HG03575 (cell line): Measurements from ENCODE around the gene VIPR1.

Experiments
- ATAC-seq: cut with Tn5 transposase; IDR thresholded peaks from one replicate; pipeline ENCODE4 v1.9.1; 2021; ENCODE audit not compliant: unreplicated experiment, insufficient number of reproducible peaks, low FRiP score; ENCODE audit errors: extremely low read depth

Gene VIPR1

DNA sequence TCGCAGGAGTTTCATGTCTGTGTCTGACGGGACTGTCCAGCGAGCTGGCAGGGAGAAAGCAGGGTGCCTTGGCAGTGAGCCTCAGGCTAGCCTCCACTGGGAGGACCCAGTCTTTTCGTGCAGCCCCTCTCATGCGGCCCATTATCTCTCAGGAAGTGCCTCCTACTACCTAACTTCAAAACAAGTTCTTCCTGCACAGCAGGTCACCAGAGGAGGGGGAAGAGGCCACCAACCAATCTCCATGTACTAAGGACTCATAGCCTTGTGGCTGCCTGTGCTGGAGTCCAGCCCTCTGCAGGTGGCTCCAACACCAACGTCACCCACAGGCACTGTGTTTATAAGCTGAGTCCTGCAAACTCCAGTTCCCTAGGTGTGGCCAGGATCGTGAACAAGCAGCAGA is 4.8 kb downstream of the VIPR1 start:
- ATAC-seq = no peak

DNA sequence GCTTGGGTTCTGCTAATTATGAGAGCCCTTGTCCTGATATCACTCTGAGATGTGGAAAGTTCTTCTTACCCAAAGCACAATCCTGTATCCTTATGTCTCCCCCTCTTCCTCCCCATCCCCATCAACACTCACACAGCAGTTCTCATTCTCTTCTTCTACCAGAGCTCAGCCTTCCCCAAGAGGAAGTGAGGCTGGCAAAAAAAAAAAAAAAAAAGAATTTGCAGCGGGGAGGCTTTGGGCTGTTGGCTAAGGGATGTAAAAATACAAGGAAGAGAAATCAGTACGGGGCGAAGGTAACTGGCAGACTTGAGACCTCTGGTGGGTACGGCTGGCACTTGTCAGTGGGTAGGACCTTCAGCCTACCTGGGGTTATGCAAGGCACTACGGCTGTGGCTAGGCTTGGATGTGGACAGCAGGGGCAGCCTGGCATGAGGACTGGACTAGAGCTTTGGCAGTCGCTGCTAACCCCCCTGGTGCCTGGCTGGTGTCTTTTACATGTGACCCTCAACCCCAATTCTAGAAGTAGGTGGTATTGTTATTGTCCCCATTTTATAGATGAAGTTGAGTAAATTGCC is 5.4 kb downstream of the VIPR1 start:
- no peak for ATAC-seq

DNA sequence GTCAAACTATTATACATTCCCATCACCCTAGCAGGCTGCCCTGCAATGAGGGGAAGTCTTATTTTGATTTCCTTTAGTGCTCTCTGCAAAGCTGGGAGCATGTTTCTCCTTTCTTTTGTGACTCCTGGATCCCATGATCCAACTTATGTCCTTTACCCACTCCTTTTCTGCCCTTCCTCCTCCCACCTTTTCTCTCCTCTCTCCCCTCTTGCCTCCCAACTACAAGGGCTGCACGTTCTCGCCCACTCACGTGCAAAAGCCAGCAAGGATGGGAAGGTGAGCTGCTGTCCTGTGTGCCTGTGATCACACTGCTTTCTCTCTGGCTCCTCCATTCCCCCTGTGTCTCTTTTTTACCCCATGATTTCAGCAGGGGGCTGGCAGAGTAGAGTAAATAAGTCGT is 6.1 kb downstream of the VIPR1 start:
- no peak for ATAC-seq

DNA sequence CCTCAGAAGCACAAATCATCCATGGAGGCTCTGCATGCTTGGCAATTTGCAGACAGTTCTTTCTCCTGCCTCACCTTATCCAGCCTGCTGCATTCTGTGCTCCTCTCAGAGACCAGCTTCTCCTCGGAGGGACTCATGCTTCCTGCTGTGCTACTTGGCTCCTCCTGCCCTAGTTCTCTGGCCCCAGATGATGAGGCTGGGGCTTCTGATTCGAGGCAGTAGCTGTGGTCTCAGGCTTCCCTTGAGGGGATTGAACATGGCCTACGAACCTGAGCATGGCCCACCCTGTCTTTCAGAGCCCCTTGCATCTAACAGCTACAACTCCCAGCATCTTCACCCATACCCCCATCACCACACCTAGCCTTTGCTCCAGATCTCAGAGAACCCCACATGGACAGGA is 6.7 kb downstream of the VIPR1 start:
- no peak for ATAC-seq

DNA sequence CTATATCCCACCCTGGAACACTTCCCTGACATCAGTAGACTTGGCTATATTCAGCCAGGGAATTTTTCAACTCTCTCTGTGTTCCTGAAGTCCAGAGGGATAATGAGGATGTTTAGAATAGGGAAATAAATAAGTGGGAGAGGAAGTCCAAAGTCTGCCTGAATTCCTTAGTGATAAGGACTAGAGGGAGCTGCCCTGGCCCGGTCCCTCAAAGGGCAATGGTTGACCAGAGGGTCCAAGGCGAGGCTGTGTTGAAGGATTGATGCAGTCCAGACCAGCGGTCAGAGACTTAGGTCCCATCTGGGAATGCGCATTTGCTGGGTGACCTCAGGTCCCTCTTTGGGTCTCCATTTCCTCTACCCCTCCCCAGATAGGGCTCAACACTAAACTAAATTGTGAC is 7.9 kb downstream of the VIPR1 start:
- no peak for ATAC-seq

DNA sequence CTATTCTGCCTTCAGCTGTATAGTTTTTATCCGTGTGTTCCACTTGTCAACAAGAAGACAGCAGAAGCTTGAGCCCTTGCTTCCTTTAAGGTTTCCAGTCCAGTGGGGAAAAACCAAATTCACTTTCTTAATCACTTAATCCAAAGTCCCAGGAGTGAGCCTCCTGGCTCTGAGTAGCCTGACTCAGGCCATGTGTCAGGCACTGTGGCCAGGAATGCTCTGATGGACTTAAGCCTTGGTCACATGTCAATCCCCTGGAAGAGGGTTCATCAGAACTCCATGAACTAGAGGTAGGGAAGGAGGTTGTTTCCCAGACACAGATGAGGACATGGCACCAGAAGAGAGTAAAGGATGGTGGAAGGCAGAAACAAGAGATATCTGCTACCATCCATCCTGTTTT is 8.8 kb downstream of the VIPR1 start:
- ATAC-seq = no peak

DNA sequence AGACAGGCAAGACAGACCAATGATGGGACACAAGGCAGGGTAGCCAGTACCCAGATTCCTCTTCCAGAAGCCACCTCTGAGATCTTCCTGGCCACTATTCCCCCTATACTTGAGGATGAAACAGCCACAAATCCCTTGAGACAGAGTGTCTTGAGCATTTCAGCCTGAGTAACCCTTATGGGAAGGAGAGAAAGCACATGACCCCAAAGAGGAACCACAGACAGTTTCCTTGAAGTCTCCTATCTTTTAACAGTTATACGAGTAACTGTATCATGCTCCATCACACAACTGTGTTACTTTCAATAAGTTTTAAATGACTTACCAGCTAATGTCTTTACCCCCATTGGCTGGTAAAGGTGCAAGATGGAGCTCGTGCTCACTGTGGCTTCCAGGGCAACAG is 9.3 kb downstream of the VIPR1 start:
- no peak for ATAC-seq

DNA sequence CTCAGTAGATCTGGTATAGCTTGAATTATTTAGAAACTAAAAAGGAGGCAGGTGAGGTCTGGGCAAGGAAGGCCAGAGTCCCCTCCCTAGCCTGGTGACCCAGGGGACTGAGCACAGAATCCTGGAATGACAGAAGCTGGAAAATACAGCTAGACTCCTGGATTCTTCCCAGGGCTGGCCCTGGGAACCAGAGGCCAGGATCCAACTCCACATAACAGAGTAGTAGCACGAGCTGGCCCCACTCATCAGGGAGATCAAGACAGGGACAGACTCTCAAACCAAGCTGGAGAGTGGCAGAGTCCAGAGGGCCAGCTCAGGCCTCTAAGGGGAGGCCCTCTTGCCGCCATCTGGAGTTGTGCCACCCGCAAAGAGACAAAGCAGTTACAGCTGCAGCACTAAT is 10.7 kb downstream of the VIPR1 start:
- no peak for ATAC-seq

DNA sequence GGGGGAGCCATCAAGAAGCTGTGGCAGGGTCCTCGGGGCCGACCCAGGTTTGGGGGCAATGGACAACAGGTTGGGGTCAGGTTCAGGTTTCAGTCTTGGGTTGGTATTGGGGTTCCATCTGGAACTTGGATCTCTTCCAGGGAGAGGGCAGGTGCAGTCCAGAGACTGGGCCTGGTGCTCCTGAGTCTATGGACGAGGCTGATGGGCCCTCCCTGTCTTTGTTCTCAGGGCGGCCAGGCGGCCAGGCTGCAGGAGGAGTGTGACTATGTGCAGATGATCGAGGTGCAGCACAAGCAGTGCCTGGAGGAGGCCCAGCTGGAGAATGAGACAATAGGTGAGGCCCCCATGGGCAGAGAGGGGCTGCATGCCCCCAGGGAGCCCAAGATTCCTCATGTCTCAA is 11.1 kb downstream of the VIPR1 start:
- no peak for ATAC-seq

DNA sequence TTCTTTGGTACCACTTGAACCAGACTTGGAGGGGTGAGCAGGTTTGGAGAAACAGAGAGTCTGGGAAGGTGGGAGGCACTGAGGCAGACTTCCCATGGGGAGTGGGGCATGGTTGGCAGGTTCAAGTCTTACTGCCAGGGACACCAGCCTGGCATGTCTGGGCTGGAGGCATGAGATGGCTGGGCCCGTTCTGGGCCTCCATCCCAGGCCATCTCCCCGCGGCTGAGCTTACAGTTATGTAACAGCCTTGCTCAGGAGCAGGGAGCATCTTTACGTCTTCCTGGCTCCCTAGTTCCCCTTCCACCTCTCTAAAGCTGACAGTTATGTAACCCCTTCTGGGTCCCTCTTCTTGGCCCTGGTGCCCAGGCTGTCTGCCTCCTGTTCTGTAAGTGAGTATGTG is 12.4 kb downstream of the VIPR1 start:
- ATAC-seq = no peak

DNA sequence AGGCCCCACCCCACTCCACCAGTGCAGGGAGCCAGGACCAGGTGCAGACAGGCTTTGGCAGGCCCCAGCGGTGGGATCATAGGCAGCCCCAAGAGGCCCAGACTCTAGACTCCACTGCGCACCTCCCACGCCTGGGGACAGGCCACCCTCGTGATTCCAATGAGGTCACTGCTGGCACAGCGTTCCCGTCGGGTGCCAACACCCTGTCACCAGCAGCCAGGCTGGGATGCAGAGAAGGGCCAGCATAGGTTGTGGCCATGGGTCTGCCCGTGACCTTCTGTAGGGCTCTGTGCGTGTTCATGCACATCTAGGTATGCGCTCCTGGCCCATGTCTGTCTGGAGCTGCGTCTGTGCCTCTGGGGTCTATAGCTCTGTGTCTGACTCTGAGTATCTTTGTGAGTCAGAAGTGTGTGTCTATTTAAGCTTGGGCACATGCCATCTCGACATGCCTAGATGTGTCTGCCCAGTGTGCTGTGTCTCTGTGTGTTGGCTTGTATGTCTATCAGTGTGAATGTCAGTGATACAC is 13.0 kb downstream of the VIPR1 start:
- ATAC-seq = no peak

DNA sequence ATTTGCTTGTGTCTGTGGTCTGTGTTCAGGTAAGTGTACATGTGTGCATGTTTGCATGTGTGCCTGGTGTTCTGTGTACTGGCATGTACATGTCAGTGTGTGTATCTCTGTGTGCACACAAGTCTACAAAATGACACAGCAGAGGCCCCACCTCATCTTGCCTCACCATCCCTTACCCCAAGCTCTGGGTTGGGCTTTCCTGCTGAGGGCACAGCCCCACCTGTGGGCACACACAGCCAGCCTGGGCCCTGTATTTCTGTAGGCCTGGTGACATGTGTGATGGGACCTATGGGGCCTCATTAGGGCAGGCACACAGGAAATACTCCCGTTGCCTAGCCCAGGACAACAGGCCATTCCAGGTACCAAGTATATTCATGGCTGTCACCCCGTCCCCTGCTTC is 13.5 kb downstream of the VIPR1 start:
- no peak for ATAC-seq

DNA sequence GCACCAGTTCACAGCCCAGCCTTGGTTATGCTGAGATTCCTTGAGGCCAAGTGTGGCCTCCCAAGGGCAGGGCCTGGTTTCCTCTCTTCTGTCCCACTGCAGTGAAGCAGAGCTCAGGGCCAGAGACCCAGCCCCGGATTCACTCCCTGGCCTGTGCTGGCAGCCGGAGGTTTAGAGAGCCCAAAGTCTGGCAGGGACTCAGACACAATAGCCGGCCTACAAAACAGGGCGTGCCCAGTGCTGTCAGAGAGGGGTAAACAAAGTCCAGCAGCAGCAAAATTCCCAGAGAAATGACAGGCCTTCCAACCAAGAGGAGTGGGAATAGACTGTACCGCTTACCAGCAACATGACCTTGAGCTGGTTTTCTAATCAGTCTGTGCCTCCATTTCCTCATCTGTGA is 14.0 kb downstream of the VIPR1 start:
- ATAC-seq = no peak

DNA sequence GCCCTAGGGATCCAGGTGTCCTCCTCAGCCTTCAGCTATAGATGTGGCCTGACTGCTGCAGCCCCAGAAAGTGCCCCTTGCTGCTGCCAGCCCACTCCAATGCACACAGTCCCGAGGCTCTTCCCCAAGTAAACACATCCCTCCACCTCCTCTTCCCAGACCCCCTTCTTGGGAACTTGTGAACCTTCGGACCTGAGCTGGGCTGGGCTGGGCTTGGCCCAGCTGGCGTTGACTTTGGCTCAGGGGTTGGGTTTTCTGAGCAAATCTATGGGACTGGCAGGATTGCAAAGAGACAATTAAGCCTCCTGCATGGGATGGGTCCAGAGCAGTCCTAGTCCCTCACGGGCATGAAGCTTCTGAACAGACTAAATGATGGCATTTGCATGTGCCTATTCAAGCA is 14.7 kb downstream of the VIPR1 start:
- no peak for ATAC-seq

DNA sequence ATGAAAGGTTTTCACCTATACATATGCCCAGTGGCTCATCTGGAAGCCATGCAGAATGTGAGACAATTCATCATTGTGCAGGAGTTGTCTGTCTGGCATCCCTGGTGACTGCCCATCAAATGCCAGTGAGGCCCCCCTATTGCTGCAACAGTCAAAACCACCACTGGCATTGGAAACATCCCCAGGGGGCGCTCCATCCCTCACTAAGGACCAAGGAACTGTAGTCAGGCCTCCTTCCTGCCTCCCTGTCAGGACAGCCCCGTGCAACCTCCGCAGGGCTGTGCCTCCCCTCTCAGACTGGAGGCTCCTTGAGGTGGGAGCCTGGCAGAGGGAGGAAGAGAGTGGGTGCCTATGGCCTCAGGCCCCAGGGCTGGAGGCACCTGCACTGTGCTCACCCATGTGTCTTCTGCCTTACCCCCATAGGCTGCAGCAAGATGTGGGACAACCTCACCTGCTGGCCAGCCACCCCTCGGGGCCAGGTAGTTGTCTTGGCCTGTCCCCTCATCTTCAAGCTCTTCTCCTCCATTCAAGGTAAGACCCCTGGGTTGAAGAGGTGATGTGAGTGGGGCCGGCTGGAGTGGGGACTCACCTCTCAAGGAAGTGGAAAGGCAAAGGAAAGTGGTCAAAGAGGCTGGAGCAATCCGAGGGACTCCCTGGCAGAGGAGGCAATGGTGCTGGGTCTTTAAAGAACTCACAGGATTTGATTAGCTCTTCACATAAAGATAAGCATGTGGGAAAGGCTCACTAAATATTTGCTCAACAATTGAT is 16.5 kb downstream of the VIPR1 start:
- no peak for ATAC-seq

DNA sequence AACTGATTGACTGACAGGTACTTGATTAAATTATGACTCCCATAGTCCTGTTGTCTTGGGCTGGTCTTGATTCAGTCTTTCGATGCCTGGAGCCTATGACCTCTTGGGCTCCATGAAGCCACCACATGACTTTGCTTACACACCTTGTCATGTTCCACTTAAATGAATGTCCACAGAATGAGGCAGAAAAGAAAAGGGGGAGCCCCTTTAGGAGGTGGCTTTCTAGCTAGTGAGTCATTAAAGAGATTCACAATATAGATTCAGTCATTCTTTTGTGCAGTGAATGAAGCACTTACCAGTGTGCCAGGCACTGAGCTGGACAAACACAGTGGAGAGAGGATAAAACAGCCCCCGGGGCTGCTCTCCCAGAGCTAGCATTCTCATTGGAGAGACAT is 17.1 kb downstream of the VIPR1 start:
- ATAC-seq = no peak

DNA sequence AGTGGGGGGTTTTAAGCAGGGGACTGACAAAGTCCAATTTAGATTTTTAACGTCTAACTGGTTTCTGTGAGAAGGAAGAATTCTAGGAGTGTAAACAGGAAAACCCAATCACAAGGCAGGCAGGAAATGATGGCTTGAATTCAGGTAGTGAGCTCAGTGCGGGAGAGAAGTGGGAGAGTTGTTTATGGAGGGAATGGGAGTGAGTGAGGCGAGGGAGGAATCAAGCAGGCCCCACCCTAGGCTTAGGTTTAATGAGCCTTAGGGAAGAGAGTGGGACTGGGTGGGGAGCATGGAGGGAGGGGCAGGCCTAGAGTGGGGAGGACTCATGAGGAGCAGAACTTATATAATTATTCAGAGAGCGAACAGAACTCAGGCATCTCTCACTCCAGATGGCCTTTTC is 17.9 kb downstream of the VIPR1 start:
- ATAC-seq = no peak

DNA sequence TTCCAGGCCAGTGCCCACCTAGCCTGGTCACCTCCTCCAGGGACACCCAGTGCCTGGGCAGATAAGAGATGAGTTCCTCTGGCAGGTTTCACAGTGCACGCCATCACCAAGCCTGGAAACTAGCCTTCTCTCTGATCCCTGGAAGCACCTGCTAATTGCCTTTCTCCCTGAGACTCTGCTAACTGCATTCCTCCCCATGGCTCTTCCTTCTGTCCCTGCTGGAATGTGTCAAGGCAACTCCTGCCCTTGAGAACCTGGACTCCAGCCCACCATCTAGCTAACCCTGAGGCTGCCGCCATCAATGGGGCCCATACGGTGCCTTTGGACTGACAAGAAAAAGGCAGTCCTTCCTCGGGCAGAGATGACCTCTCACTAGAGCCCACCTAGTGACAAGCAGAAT is 18.5 kb downstream of the VIPR1 start:
- ATAC-seq = no peak

DNA sequence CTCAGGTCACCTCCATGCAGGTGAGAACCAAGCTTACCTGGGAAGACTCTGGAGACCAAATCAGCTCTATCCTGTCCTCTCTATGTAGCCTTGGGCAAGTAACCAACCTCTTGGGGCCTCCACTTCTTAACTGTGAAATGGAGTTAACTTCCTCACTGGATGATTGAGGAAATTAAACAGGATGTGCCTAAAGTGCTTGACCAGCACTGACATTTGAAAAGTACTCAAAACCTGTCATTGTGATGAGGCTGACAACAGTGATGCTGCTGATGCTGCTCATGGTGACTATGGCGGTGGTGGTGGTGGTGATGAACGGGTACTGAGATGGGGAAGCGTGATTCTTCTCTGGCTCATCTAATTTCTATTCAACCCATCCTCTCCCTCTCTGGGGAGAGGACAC is 22.3 kb downstream of the VIPR1 start:
- no peak for ATAC-seq

DNA sequence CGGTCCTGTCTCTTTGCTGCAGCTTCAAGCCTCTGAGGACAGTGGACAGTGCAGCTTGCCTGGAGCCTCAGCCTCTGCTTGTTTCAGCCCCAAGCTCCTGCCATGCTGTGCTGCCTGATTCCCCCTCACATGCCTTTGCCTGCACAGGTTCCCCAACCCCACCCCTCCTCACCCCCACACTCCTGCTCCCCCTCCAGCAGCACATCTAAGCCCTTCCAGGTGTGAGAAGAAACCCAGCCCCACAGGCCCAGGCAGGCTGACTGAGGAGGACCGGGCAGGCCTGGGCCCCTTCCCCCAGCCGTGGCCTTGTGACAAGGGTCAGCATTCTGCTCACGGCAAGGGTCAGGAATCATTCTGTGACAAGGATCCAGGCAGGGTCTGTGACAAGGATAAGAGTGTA is 22.8 kb downstream of the VIPR1 start:
- ATAC-seq = no peak
